ENCODE results near the gene PNPO.

PNPO gene

GRCh38 chr17:47989700-47990099 lies 48.3 kb downstream of the PNPO start:
- H3K79me2 ChIP-seq (ENCODE audit: insufficient read depth, low read length), result no peaks in the 10 kb centered on the region
- no peak overlapping the region for H3K4me2 ChIP-seq (ENCODE audit: low read depth, low read length, poor library complexity, severe bottlenecking)
- H3K4me3 ChIP-seq (ENCODE audit: insufficient read depth, low read length, poor library complexity, severe bottlenecking), result no peak overlapping the region
- H3K9me2 ChIP-seq (replicated peaks; ENCODE audit: insufficient read depth, low read length), result no peaks in the 10 kb centered on the region
- no peak overlapping the region for H2AFZ ChIP-seq (ENCODE audit: low read depth, low read length, severe bottlenecking)
- no peaks in the 10 kb centered on the region for H3K36me3 ChIP-seq (ENCODE audit: low read length)
- H3K9me3 ChIP-seq (ENCODE audit: insufficient read depth, low read length), result no peaks in the 10 kb centered on the region
- TF ChIP-seq, protein P1, sequence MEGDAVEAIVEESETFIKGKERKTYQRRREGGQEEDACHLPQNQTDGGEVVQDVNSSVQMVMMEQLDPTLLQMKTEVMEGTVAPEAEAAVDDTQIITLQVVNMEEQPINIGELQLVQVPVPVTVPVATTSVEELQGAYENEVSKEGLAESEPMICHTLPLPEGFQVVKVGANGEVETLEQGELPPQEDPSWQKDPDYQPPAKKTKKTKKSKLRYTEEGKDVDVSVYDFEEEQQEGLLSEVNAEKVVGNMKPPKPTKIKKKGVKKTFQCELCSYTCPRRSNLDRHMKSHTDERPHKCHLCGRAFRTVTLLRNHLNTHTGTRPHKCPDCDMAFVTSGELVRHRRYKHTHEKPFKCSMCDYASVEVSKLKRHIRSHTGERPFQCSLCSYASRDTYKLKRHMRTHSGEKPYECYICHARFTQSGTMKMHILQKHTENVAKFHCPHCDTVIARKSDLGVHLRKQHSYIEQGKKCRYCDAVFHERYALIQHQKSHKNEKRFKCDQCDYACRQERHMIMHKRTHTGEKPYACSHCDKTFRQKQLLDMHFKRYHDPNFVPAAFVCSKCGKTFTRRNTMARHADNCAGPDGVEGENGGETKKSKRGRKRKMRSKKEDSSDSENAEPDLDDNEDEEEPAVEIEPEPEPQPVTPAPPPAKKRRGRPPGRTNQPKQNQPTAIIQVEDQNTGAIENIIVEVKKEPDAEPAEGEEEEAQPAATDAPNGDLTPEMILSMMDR (IDR thresholded peaks at IDR 0.05; ENCODE audit: insufficient read depth, low read length, poor library complexity, severe bottlenecking), result no peak
- no peak for TF ChIP-seq EZH2phosphoT487 (conservative IDR thresholded peaks at IDR 0.05; ENCODE audit: low read length)
- H4K20me1 ChIP-seq (ENCODE audit: low read depth, low read length), result no peaks in the 10 kb centered on the region
- no peak overlapping the region for H3K9ac ChIP-seq (ENCODE audit: low read length)
- H3K27ac ChIP-seq (ENCODE audit: low read depth, low read length), result no peak overlapping the region
- H3F3A ChIP-seq (ENCODE audit: insufficient read depth), result no peaks in the 10 kb centered on the region
- no peaks in the 10 kb centered on the region for H3K27me3 ChIP-seq (ENCODE audit: low read length)

DNA sequence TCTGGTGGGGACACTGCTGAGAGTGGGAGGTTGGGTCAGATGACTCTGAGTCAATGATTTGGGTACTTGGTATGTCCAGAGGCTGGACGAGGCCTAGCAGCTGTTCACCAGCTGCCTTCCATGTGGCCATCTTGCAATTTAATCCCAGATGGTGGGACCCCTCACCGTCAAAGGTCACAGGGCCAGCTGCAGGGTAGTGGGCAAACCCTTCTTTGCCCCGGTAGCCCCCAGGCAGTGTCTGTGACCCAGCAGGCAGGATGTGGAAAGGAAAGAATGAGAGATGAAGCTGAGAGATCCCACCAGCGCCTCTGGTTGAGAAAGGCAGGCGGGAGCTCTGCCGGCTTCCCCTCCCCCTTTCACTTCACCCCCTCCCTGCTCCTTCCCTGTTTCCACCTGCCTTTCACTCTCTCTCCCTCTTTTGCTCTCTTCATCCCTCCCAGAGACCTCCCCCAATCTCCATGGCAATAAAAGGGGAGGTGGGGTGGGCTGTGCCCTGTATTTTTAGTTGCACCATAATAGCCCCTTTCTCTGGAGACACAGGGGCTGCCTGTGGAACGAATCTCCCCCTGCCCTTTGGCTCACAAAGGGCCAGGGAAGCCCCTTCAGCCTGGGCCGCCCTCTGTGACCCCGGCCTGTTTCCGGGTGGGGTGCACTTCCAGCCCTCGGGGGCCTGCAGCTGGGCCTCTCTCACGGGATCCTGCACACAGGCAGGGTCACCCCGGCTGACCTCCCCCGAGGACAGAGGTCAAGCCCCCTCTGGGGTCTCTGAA lies 49.8 kb downstream of the PNPO start:
- H3K9me3 ChIP-seq (ENCODE audit: insufficient read depth, low read length), result no peaks in the 10 kb centered on the region
- no peak overlapping the region for H2AFZ ChIP-seq (ENCODE audit: low read depth, low read length, severe bottlenecking)
- no peak overlapping the region for H3K4me2 ChIP-seq (ENCODE audit: low read depth, low read length, poor library complexity, severe bottlenecking)
- H4K20me1 ChIP-seq (ENCODE audit: low read depth, low read length), result no peaks in the 10 kb centered on the region
- no peaks in the 10 kb centered on the region for H3K27me3 ChIP-seq (ENCODE audit: low read length)
- no peaks in the 10 kb centered on the region for H3K79me2 ChIP-seq (ENCODE audit: insufficient read depth, low read length)
- H3K9ac ChIP-seq (ENCODE audit: low read length), result no peak overlapping the region
- TF ChIP-seq, protein P1 (IDR thresholded peaks at IDR 0.05; ENCODE audit: insufficient read depth, low read length, poor library complexity, severe bottlenecking), result no peak
- no peak for TF ChIP-seq EZH2phosphoT487 (conservative IDR thresholded peaks at IDR 0.05; ENCODE audit: low read length)
- no peaks in the 10 kb centered on the region for H3F3A ChIP-seq (ENCODE audit: insufficient read depth)
- no peak overlapping the region for H3K27ac ChIP-seq (ENCODE audit: low read depth, low read length)
- no peaks in the 10 kb centered on the region for H3K36me3 ChIP-seq (ENCODE audit: low read length)
- H3K4me3 ChIP-seq (ENCODE audit: insufficient read depth, low read length, poor library complexity, severe bottlenecking), result no peak overlapping the region
- no peaks in the 10 kb centered on the region for H3K9me2 ChIP-seq (replicated peaks; ENCODE audit: insufficient read depth, low read length)

GRCh38 chr17:47992216-47992615 lies 50.8 kb downstream of the PNPO start:
- no peak overlapping the region for H2AFZ ChIP-seq (ENCODE audit: low read depth, low read length, severe bottlenecking)
- H3K9me2 ChIP-seq (replicated peaks; ENCODE audit: insufficient read depth, low read length), result no peaks in the 10 kb centered on the region

More at GRCh38 chr17:47992216-47992615, 50.8 kb downstream of the PNPO start:
- Histone ChIP-seq H3K27ac (ENCODE audit: low read depth, low read length) (no peak overlapping the region), H3F3A (ENCODE audit: insufficient read depth) (no peaks in the 10 kb centered on the region), H3K36me3 (ENCODE audit: low read length) (no peaks in the 10 kb centered on the region), H3K27me3 (ENCODE audit: low read length) (no peaks in the 10 kb centered on the region), H3K4me3 (ENCODE audit: insufficient read depth, low read length, poor library complexity, severe bottlenecking) (no peak overlapping the region), H4K20me1 (ENCODE audit: low read depth, low read length) (no peaks in the 10 kb centered on the region), H3K4me2 (ENCODE audit: low read depth, low read length, poor library complexity, severe bottlenecking) (no peak overlapping the region), H3K9ac (ENCODE audit: low read length) (no peak overlapping the region), H3K9me3 (ENCODE audit: insufficient read depth, low read length) (no peaks in the 10 kb centered on the region), H3K79me2 (ENCODE audit: insufficient read depth, low read length) (no peaks in the 10 kb centered on the region)
- TF ChIP-seq, protein P1 (IDR thresholded peaks at IDR 0.05; ENCODE audit: insufficient read depth, low read length, poor library complexity, severe bottlenecking), result no peak
- TF ChIP-seq EZH2phosphoT487 (conservative IDR thresholded peaks at IDR 0.05; ENCODE audit: low read length), result no peak

Data from SU-DHL-6 (cell line).